Stimulated activated naive B cell treated with anti-CD40 and anti-IgM and Interleukin-4, amounts not matched to agents 10 μg/mL and 1 μg/mL and 100 μg/mL, for 72 hours (primary cell): ENCODE data around the gene RAB32.

ENCODE experiments used
- ATAC-seq, 2 donors: fragments of 150-1000 bp; cut with Tn5 transposase; replicated peaks; 2 replicates each; pipeline ENCODE4 v1.10.0; 2021; ENCODE audit warnings: moderate library complexity in 1 of 2
- DNase-seq: peaks from one replicate; pipeline ENCODE4 v3.0.0; 2021
- H3K27ac Mint-ChIP-seq: one replicate; pipeline ENCODE4 v1.8.0; 2022; ENCODE audit warnings: mild to moderate bottlenecking, mixed read lengths
- H3K27me3 Mint-ChIP-seq, 2 donors: one replicate each; pipeline ENCODE4 v1.8.0; 2022; ENCODE audit warnings: mixed read lengths in 2 of 2
- H3K36me3 Mint-ChIP-seq, 2 donors: one replicate each; pipeline ENCODE4 v1.8.0; 2022; ENCODE audit warnings: mixed read lengths in 2 of 2, mild to moderate bottlenecking in 1 of 2
- H3K4me1 Mint-ChIP-seq, 2 donors: one replicate each; pipeline ENCODE4 v1.8.0; 2022; ENCODE audit warnings: mixed read lengths in 2 of 2, mild to moderate bottlenecking in 1 of 2
- H3K4me3 Mint-ChIP-seq, 2 donors: one replicate each; pipeline ENCODE4 v1.8.0; 2022; ENCODE audit warnings: mild to moderate bottlenecking in 2 of 2, mixed read lengths in 2 of 2, moderate library complexity in 1 of 2
- H3K9me3 Mint-ChIP-seq, 2 donors: one replicate each; pipeline ENCODE4 v1.8.0; 2022; ENCODE audit warnings: mixed read lengths in 2 of 2, mild to moderate bottlenecking in 1 of 2

RAB32 gene

GRCh38 chr6:146543211-146543939 lies at the start of gene RAB32:
Gene RAB32, plus strand, starts transcription at chr6:146543833. Its CDS starts 39 bp downstream, at chr6:146543872.
- Mint-ChIP-seq H3K27ac (peak within 1 kb of the TSS; percentile 37), H3K9me3 (no peaks in the 10 kb centered on the region), H3K4me1 (peaks cover 5 to 7% of the 10 kb centered on the region in 2 donors), H3K36me3 (peaks cover 0 to 2% of the 10 kb centered on the region in 2 donors), H3K27me3 (peaks cover 31 to 36% of the 10 kb centered on the region in 2 donors), H3K4me3 (peak within 1 kb of the TSS; percentile 67 to 71)
- DNase-seq (peak; percentile 2), ATAC-seq (peak; percentile 76 to 82)

DNA sequence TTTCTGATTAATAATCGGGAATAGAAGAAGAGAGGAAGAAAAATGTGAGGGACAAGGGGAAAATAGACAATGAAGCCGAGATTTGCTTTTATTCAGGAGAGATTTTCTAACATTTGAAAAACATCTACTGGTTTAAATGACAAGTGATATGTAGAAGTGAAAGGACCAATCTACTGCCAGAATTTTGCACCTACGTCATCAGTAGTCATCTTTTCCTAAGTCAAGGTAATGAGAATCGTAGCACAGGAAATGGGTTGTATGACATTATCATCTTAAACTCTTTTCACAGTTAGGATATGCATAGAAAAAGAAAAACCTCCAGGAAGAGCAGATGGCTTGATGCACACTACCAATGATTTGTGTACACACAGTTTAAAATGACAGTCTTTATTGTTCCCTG lies 45.3 kb upstream of the RAB32 start:
- H3K9me3 Mint-ChIP-seq, result peaks cover 6 to 7% of the 10 kb centered on the region in 2 donors
- no peaks in the 10 kb centered on the region for H3K27me3 Mint-ChIP-seq
- no peak overlapping the region for H3K27ac Mint-ChIP-seq
- H3K4me1 Mint-ChIP-seq, result no peaks in the 10 kb centered on the region
- no peak overlapping the region for H3K4me3 Mint-ChIP-seq
- ATAC-seq, result no peak
- no peak for DNase-seq
- no peaks in the 10 kb centered on the region for H3K36me3 Mint-ChIP-seq

- no peak for ATAC-seq
- H3K9me3 Mint-ChIP-seq, result peaks cover 6 to 9% of the 10 kb centered on the region in 2 donors
- no peaks in the 10 kb centered on the region for H3K4me1 Mint-ChIP-seq
- H3K27ac Mint-ChIP-seq, result no peak overlapping the region
- DNase-seq, result no peak
- H3K36me3 Mint-ChIP-seq, result no peaks in the 10 kb centered on the region
- H3K27me3 Mint-ChIP-seq, result no peaks in the 10 kb centered on the region
- no peak overlapping the region for H3K4me3 Mint-ChIP-seq
Observed at GRCh38 chr6:146503096-146503495, 40.5 kb upstream of the RAB32 start.

DNA sequence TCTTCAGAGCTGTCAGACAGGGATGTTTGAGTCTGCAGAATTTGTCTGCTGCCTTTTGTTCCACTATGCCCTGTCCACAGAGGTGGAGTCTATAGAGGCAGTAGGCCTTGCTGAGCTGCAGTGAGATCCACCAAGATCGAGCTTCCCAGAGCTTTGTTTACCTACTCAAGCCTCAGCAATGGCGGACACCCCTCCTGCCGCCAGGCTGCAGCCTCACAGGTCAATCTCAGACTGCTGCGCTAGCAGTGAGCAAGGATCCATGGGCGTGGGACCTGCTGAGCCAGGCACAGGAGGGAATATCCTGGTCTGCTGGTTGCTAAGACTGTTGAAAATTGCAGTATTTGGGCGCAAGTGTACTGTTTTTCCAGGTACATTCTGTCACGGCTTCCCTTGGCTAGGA lies 28.4 kb upstream of the RAB32 start:
- Mint-ChIP-seq H3K27ac (no peak overlapping the region), H3K9me3 (peaks cover 1 to 5% of the 10 kb centered on the region in 2 donors), H3K36me3 (no peaks in the 10 kb centered on the region), H3K4me3 (no peak overlapping the region), H3K4me1 (no peaks in the 10 kb centered on the region), H3K27me3 (no peaks in the 10 kb centered on the region)
- DNase-seq (no peak), ATAC-seq (no peak)

DNA sequence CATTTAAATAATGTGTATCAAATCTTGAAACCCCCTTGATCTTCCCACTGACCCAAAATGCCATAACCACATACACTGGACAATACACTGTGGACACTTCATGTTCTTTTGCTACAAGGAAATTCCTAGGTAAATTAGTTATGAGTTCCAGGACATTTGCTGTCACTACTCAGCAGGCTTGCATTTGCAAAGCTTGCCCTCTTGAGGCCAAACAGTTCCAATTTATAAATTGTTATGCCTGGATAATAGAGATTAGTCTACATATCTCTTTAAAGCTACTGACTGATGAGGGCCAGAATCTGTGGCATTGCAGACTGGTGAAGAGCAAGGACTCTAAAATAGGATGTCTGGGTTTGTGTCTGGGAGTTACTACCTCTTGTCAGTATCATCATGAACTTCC lies 17.4 kb upstream of the RAB32 start:
- H3K4me1 Mint-ChIP-seq, result no peaks in the 10 kb centered on the region
- no peak overlapping the region for H3K4me3 Mint-ChIP-seq
- ATAC-seq (no peak), DNase-seq (no peak)
- no peaks in the 10 kb centered on the region for H3K36me3 Mint-ChIP-seq
- no peaks in the 10 kb centered on the region for H3K27me3 Mint-ChIP-seq
- peaks cover 7 to 12% of the 10 kb centered on the region in 2 donors for H3K9me3 Mint-ChIP-seq
- no peak overlapping the region for H3K27ac Mint-ChIP-seq

DNA sequence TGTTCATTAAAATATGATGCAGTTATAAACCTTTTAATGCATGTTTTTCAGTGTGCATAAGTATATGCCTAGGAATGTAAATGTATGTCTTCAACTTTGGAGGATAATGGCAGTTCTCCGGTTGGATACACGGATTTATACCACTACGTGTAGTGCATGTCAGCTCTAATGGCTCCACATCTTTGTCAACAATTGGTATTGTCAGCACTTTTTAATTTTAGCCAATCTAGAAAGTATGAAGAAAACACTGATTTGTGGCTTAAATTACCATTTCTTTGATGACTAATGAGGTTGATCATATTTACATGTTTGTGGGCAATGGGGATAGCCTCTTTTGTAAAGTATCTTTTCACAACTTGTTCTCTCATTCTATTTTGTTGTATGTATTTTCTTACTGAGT lies 10.9 kb upstream of the RAB32 start:
- no peaks in the 10 kb centered on the region for H3K4me1 Mint-ChIP-seq
- H3K9me3 Mint-ChIP-seq, result peaks cover 0 to 2% of the 10 kb centered on the region in 2 donors
- no peak overlapping the region for H3K27ac Mint-ChIP-seq
- H3K4me3 Mint-ChIP-seq, result no peak overlapping the region
- DNase-seq (no peak), ATAC-seq (no peak)
- H3K36me3 Mint-ChIP-seq, result no peaks in the 10 kb centered on the region
- H3K27me3 Mint-ChIP-seq, result no peaks in the 10 kb centered on the region

GRCh38 chr6:146542881-146543210 lies 787 bp upstream of the RAB32 start:
- peaks cover 0 to 2% of the 10 kb centered on the region in 2 donors for H3K36me3 Mint-ChIP-seq
- H3K27ac Mint-ChIP-seq, result no peak overlapping the region
- peaks cover 31 to 36% of the 10 kb centered on the region in 2 donors for H3K27me3 Mint-ChIP-seq
- ATAC-seq, result no peak
- DNase-seq, result no peak
- H3K9me3 Mint-ChIP-seq, result no peaks in the 10 kb centered on the region
- H3K4me1 Mint-ChIP-seq, result peaks cover 5 to 7% of the 10 kb centered on the region in 2 donors
- peak overlapping the region; percentile 10 to 46 for H3K4me3 Mint-ChIP-seq

GRCh38 chr6:146543940-146544615 lies 445 bp downstream of the RAB32 start:
- peak; percentile 24 to 27 for ATAC-seq
- Mint-ChIP-seq H3K27ac (peak overlapping the region; percentile 37), H3K4me1 (peaks cover 5 to 7% of the 10 kb centered on the region in 2 donors)

GRCh38 chr6:146544616-146545182 lies 1.1 kb downstream of the RAB32 start:
- Mint-ChIP-seq H3K9me3 (no peaks in the 10 kb centered on the region), H3K4me3 (no peak overlapping the region)

More at GRCh38 chr6:146543940-146544615, 445 bp downstream of the RAB32 start:
- Mint-ChIP-seq H3K27me3 (peaks cover 31 to 36% of the 10 kb centered on the region in 2 donors), H3K36me3 (peaks cover 0 to 2% of the 10 kb centered on the region in 2 donors), H3K4me3 (peak overlapping the region; percentile 67 to 71), H3K9me3 (no peaks in the 10 kb centered on the region)
- DNase-seq, result peak; percentile 0

DNA sequence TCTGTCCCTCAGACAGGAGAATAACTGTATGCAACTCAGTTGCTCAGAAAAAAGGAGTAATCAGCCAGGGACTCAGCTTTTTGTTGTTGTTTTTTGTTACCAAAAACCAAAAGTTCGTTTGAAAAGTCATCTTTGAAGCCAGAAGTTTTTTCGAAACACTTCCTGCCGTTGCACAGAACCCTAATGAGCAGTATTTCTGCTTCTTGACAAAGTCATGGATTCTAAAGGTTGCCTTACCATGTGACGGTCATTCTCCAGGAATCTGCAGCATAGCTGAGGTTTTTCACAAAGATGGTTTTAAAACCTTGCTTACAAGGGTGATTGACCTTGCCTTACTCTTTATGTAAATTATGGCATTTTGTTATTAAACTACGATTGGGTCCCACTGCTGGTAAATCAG lies 1.9 kb downstream of the RAB32 start:
- Mint-ChIP-seq H3K4me1 (peaks cover 5 to 7% of the 10 kb centered on the region in 2 donors), H3K27ac (no peak overlapping the region), H3K9me3 (no peaks in the 10 kb centered on the region), H3K36me3 (peaks cover 0 to 2% of the 10 kb centered on the region in 2 donors), H3K27me3 (peaks cover 31 to 36% of the 10 kb centered on the region in 2 donors), H3K4me3 (no peak overlapping the region)
- no peak for ATAC-seq
- no peak for DNase-seq

More at GRCh38 chr6:146544616-146545182, 1.1 kb downstream of the RAB32 start:
- DNase-seq, result no peak
- H3K27me3 Mint-ChIP-seq, result peaks cover 31 to 36% of the 10 kb centered on the region in 2 donors
- no peak for ATAC-seq
- H3K4me1 Mint-ChIP-seq, result peaks cover 5 to 7% of the 10 kb centered on the region in 2 donors
- H3K36me3 Mint-ChIP-seq, result peaks cover 0 to 2% of the 10 kb centered on the region in 2 donors
- H3K27ac Mint-ChIP-seq, result no peak overlapping the region

GRCh38 chr6:146546443-146547043 lies 2.9 kb downstream of the RAB32 start:
- no peak overlapping the region for H3K4me3 Mint-ChIP-seq
- DNase-seq, result no peak
- H3K27me3 Mint-ChIP-seq, result peaks cover 26 to 31% of the 10 kb centered on the region in 2 donors
- H3K36me3 Mint-ChIP-seq, result peaks cover 0 to 2% of the 10 kb centered on the region in 2 donors
- peaks cover 5 to 7% of the 10 kb centered on the region in 2 donors for H3K4me1 Mint-ChIP-seq
- H3K27ac Mint-ChIP-seq, result no peak overlapping the region
- H3K9me3 Mint-ChIP-seq, result no peaks in the 10 kb centered on the region
- no peak for ATAC-seq

DNA sequence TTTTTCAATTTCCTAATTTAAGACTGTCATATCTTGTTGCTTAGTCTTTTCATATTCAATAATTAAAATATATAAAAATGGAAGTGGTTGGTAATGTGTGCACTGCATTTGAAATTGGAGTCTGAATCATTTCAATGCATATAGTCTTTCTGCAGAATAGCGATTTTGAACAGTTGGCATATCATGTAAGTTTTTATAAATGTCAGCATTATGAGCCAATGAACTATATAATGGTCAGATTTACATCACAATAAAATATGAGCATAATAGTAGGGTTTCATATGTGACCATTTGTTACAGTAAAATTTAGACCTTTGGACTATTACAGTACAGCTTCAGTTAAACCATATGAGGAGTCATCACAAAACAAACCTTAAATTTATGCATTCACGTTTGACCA lies 4.3 kb downstream of the RAB32 start:
- Mint-ChIP-seq H3K9me3 (no peaks in the 10 kb centered on the region), H3K27ac (no peak overlapping the region), H3K36me3 (peaks cover 0 to 2% of the 10 kb centered on the region in 2 donors), H3K4me3 (no peak overlapping the region), H3K4me1 (peaks cover 5 to 7% of the 10 kb centered on the region in 2 donors), H3K27me3 (peaks cover 17 to 19% of the 10 kb centered on the region in 2 donors)
- ATAC-seq (no peak), DNase-seq (no peak)

- H3K27ac Mint-ChIP-seq, result no peak overlapping the region
- peaks cover 0 to 2% of the 10 kb centered on the region in 2 donors for H3K36me3 Mint-ChIP-seq
- no peak for DNase-seq
- H3K4me1 Mint-ChIP-seq, result peaks cover 4 to 7% of the 10 kb centered on the region in 2 donors
- H3K27me3 Mint-ChIP-seq, result peaks cover 15 to 16% of the 10 kb centered on the region in 2 donors
- ATAC-seq, result no peak
- no peak overlapping the region for H3K4me3 Mint-ChIP-seq
- H3K9me3 Mint-ChIP-seq, result no peaks in the 10 kb centered on the region
Observed at GRCh38 chr6:146548898-146549374, 5.3 kb downstream of the RAB32 start.

- Mint-ChIP-seq H3K36me3 (no peaks in the 10 kb centered on the region), H3K27ac (no peak overlapping the region), H3K4me1 (no peaks in the 10 kb centered on the region), H3K4me3 (no peak overlapping the region), H3K27me3 (no peaks in the 10 kb centered on the region), H3K9me3 (no peaks in the 10 kb centered on the region)
- no peak for ATAC-seq
- no peak for DNase-seq
Observed at GRCh38 chr6:146550911-146551310, 7.3 kb downstream of the RAB32 start.
